ENCODE measurements around the gene SFR1.
"Not testable (repeated sequence)": the region's sequence is repeated elsewhere in the genome, so short reads cannot be mapped to it uniquely, and the experiment has no call there.

Gene SFR1

GRCh38 chr10:104174136-104174535, 52.2 kb downstream of the SFR1 start:
- DNase-seq (ENCODE audit: low read depth, low spot score), result not testable (repeated sequence)

All from iPS DF 19.7 (cell line).